Measurements from ENCODE around the gene NSUN6.

NSUN6 gene

DNA sequence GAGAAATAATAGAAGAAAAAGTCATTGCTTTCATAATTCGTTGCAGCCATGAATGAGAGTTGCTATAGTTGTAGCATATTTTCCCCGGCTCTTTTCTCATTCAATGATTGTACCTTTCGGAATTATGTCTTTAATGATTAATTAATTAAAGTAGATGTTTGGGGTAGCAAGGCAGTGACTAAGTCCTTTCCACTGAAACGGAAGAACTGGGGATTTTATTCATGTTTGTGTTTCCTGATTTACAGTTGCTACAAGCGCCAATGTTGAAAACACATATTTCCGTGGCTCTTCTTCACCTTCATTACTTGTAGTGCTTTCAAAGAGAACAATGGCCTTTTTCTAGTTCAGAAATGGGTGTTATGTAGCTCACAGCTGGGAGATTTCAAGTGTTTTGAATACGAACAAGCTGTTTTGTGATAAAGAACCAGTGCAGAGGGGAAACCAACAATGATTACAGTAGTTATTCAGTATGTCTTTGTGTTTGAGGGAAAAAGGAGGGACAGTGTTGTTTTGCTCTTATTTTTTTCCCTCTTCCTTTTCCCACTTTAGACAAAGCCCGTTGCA lies 153.5 kb downstream of the NSUN6 start:
- DNase-seq: no peak

Data from CD4-positive, alpha-beta T cell treated with Interferon alpha-2 for 1 hour (primary cell).